GM19455 (cell line): ENCODE data around the gene POU2F1.

Experiments used
- ATAC-seq: cut with Tn5 transposase; IDR thresholded peaks from one replicate; pipeline ENCODE4 v1.9.1; 2021; ENCODE audit not compliant: unreplicated experiment

The POU2F1 gene

DNA sequence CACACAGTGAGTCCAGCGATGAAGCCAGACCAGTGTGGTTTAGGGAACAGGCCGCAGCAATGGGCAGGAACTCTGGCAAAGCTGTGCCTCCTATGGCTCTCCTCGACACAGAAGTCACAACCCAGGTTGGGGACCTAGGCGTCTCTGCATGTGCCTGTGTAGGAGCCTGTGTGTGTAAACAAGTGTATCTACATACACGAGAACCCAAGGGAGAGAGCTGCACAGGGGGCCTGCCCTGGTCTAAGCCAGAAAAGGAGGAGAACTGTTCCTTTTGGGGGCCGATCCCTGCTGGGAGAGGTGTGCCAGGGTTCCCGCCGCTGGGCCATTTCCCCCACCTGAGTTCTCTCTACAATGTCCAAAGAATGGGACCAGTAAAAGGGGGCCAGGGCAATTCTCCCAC, 241.7 kb downstream of the POU2F1 start:
- ATAC-seq = no peak

DNA sequence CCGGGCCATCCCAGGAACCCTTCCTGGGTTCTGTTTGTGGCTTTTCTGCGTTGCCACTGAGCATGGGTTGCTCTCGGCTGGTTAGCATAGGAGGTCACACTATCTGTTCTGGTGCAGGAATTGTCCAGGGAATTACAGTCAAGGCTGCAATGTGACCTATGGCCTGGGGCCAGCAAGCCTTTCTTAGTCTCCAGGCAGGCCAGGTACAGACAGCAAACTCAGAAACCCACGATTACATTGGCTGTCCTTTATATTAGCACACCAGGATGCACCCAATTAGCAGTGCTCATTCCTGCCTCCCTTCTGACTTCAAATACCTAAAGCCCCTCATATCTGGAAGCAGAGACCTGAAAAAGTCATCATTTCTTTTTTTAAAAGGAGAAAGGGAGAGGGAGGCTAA, 242.4 kb downstream of the POU2F1 start:
- ATAC-seq = no peak

- ATAC-seq = no peak
Measured at GRCh38 chr1:167463875-167464575, 243.3 kb downstream of the POU2F1 start.

DNA sequence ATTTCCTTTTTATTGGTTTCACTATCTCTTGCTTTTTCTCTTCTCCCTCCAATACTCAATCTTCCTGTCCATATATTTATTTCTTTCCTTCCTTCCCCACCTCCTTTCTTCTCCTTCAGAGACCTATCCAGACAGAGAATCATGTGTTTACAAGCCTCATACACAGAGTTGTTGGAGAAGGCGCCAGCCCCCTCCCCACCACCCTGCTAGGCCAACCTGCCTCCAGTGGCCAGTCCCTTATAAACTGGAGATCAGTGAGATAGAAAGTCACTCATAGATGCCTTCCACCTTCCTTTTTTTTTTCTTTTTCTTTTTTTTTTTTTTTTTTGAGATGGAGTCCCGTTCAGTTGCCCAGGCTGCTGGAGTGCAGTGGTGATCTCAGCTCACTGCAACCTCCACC, 244.3 kb downstream of the POU2F1 start:
- ATAC-seq = no peak

- ATAC-seq = no peak
Measured at GRCh38 chr1:167465743-167466142, 245.1 kb downstream of the POU2F1 start.

GRCh38 chr1:167467126-167467710, 246.5 kb downstream of the POU2F1 start:
- no peak for ATAC-seq

- no peak for ATAC-seq
Measured at GRCh38 chr1:167467752-167468151, 247.1 kb downstream of the POU2F1 start.

- ATAC-seq = no peak
Measured at GRCh38 chr1:167469280-167469965, 248.7 kb downstream of the POU2F1 start.

GRCh38 chr1:167471568-167471967, 250.9 kb downstream of the POU2F1 start:
- ATAC-seq = no peak

GRCh38 chr1:167472752-167473521, 252.3 kb downstream of the POU2F1 start:
- ATAC-seq = no peak

DNA sequence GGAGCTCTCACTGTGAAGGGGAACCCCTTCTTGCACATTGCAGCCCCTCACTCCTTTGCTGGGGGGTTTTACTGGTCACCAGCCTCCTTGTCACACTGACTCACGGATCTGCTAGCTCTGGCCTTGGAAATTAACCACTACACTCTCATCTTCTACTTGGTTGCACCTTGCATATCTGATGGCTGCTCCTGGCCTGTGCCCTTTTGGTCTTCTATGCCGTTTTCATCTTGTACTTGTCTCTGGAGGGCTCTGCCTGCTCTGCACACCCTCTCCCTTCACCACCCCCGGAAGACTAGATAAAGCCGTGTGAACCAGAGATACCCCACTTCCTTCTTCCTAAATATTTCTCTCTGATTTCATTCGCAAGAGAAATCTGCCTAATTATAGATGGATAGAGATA, 253.1 kb downstream of the POU2F1 start:
- ATAC-seq = no peak

- no peak for ATAC-seq
Measured at GRCh38 chr1:167474191-167474641, 253.5 kb downstream of the POU2F1 start.

- no peak for ATAC-seq
Measured at GRCh38 chr1:167476061-167476460, 255.4 kb downstream of the POU2F1 start.
